K562 (cell line): ENCODE data around the gene UQCC2. TPM values are rescaled to one million over a fixed set of nuclear protein-coding genes. Genes with fewer than 3 reads are reported as not detected.
A peak's percentile ranks its signal among the peaks of the same experiment; 100 is the strongest.

ENCODE experiments used
- ATAC-seq: fragments of 200-7000 bp; cut with Tn5 transposase; 3 replicates; pipeline ENCODE4 v1.9.1; 2020; ENCODE audit warnings: moderate library complexity
- BruUV-seq: library from RNA; stranded (reverse); fragments of 400-500 nt; replicated peaks from 2 replicates; lab custom pipeline; 2021; lab: Mats Ljungman, UMichigan
- CTCF ChIA-PET: fragments of 300-600 bp; formaldehyde crosslinking; extraction: SDS; loops from one replicate; lab custom pipeline; 2021; ENCODE audit warnings: low intra/inter-chr PET ratio; lab: Yijun Ruan, JAX
- POLR2A ChIA-PET: fragments of 300-600, 350-650 bp; sonication (Branson Sonifier 250); formaldehyde crosslinking; extraction: SDS; loops from one replicate; lab custom pipeline; 2021; ENCODE audit warnings: antibody characterized with exemption, inconsistent platforms; lab: Yijun Ruan, JAX
- DNase-seq, 4 experiments: peaks; one replicate each; pipeline versions ENCODE4 v3.0.0 to v3.0.0-alpha.2; 2011 to 2018; ENCODE audit warnings: low spot score in 3 of 4, mixed read lengths in 3 of 4; ENCODE audit errors: extremely low read depth in 1 of 4
- FAIRE-seq: peaks from 2 replicates; lab custom pipeline; 2011; peaks lifted over from hg19 to GRCh38; lab: Jason Lieb, UNC
- H2AFZ ChIP-seq: 2 replicates; pipeline ENCODE4 v1.6.0; 2011; ENCODE audit warnings: low read depth, low read length, control low read depth, inconsistent platforms
- H3K27ac ChIP-seq: fragments of 200-600 bp; 3 replicates; pipeline ENCODE4 v1.8.0; 2011; ENCODE audit warnings: low read depth, mild to moderate bottlenecking, control low read depth, inconsistent platforms, low read length, moderate library complexity, mixed read lengths; ENCODE audit errors: extremely low read depth
- H3K27me3 ChIP-seq, 2 experiments: fragments of 300-600 bp in 1 of 2; 2 replicates in 1 of 2; 3 replicates in 1 of 2; pipeline versions ENCODE4 v1.6.0 to v1.8.0; 2011; ENCODE audit warnings: inconsistent platforms in 2 of 2, low read length in 2 of 2, mild to moderate bottlenecking in 1 of 2, mixed read lengths in 1 of 2, moderate library complexity in 1 of 2; ENCODE audit not compliant: control insufficient read depth in 2 of 2, insufficient read depth in 2 of 2
- H3K36me3 ChIP-seq: fragments of 300-600 bp; 3 replicates; pipeline ENCODE4 v1.8.0; 2011; ENCODE audit warnings: mild to moderate bottlenecking, low read length, inconsistent platforms; ENCODE audit not compliant: control insufficient read depth, insufficient read depth
- H3K4me1 ChIP-seq, 2 experiments: fragments of 200-600 bp in 1 of 2; replicated peaks in 1 of 2; 2 replicates in 1 of 2; 3 replicates in 1 of 2; pipeline versions ENCODE4 v1.5.1 to v1.8.0; 2011; ENCODE audit warnings: inconsistent platforms in 2 of 2, low read length in 2 of 2, mild to moderate bottlenecking in 1 of 2, mixed read lengths in 1 of 2, moderate library complexity in 1 of 2; ENCODE audit not compliant: control insufficient read depth in 2 of 2, insufficient read depth in 2 of 2
- H3K4me2 ChIP-seq: 2 replicates; pipeline ENCODE4 v1.6.1; 2011; ENCODE audit warnings: low read length, control low read depth, inconsistent platforms, mixed read lengths; ENCODE audit not compliant: insufficient read depth
- H3K4me3 ChIP-seq: fragments of 200-600 bp; sonication (generic), shearing (Covaris generic); 2 replicates; pipeline ENCODE4 v1.5.1; 2016; ENCODE audit warnings: control low read depth, inconsistent platforms
- H3K79me2 ChIP-seq: fragments of 200-600 bp; 3 replicates; pipeline ENCODE4 v1.8.0; 2011; ENCODE audit warnings: low read length, inconsistent platforms; ENCODE audit not compliant: control insufficient read depth, insufficient read depth
- H3K9ac ChIP-seq, 2 experiments: 2 replicates each; pipeline versions ENCODE4 v1.6.0 to v1.6.1; 2011; ENCODE audit warnings: low read depth in 2 of 2, low read length in 2 of 2, control low read depth in 1 of 2, inconsistent platforms in 1 of 2, mild to moderate bottlenecking in 1 of 2, mixed read lengths in 1 of 2; ENCODE audit not compliant: insufficient read depth in 1 of 2
- H3K9me1 ChIP-seq: one replicate; pipeline ENCODE4 v1.6.0; 2011; ENCODE audit warnings: inconsistent platforms, mild to moderate bottlenecking, low read length, moderate library complexity; ENCODE audit not compliant: control insufficient read depth, insufficient read depth
- H3K9me3 ChIP-seq: replicated peaks from 2 replicates; pipeline ENCODE4 v1.5.1; 2011; ENCODE audit warnings: low read depth, low read length, inconsistent platforms; ENCODE audit not compliant: control insufficient read depth, insufficient read depth
- H4K20me1 ChIP-seq: replicated peaks from 2 replicates; pipeline ENCODE4 v1.6.1; 2011; ENCODE audit warnings: low read length, inconsistent platforms, mixed read lengths; ENCODE audit not compliant: control insufficient read depth, insufficient read depth
- CHCHD3 ChIP-seq: fragments of 250-450 bp; sonication (Bioruptor Pico); IDR thresholded peaks from 2 replicates; pipeline ENCODE4 v2.1.2; 2022; ENCODE audit warnings: mild to moderate bottlenecking
- CLOCK ChIP-seq: fragments of 250-450 bp; sonication (Bioruptor Pico); IDR thresholded peaks from 2 replicates; pipeline ENCODE4 v1.4.0; 2020; ENCODE audit warnings: mild to moderate bottlenecking, moderate library complexity, borderline replicate concordance
- HNRNPK ChIP-seq: fragments of 200-400 bp; formaldehyde crosslinking; IDR thresholded peaks from one replicate; pipeline ENCODE4 v1.6.1; 2018; ENCODE audit warnings: mild to moderate bottlenecking, low read depth, low read length; ENCODE audit not compliant: poor library complexity, severe bottlenecking
- NR2C1 ChIP-seq, 2 experiments: fragments of 450-650 bp; IDR thresholded peaks; 2 replicates each; pipeline ENCODE4 v1.6.1; 2017; ENCODE audit warnings: mild to moderate bottlenecking in 2 of 2, antibody characterized with exemption in 1 of 2, inconsistent platforms in 1 of 2, missing compliant biosample characterization in 1 of 2, missing genetic modification characterization in 1 of 2
- NR3C1 ChIP-seq: sonication (generic); formaldehyde crosslinking; IDR thresholded peaks from 2 replicates; pipeline ENCODE4 v1.8.1; 2022; ENCODE audit warnings: missing genetic modification reagents
- PPARD ChIP-seq: fragments of 250-450 bp; sonication (Bioruptor Pico); IDR thresholded peaks from 2 replicates; pipeline ENCODE4 v1.8.0; 2022; ENCODE audit warnings: inconsistent platforms, mild to moderate bottlenecking, moderate library complexity
- RAD21 ChIP-seq, 2 experiments: fragments of 250-450 bp in 1 of 2; fragments of 450-650 bp in 1 of 2; sonication (Bioruptor Pico) in 1 of 2; formaldehyde crosslinking in 1 of 2; IDR thresholded peaks in 1 of 2; conservative IDR thresholded peaks in 1 of 2; 2 replicates each; pipeline versions ENCODE4 v1.4.0 to v1.8.0; 2020 to 2022; ENCODE audit warnings: mild to moderate bottlenecking in 2 of 2, moderate library complexity in 1 of 2
- RBM39 ChIP-seq: fragments of 200-400 bp; formaldehyde crosslinking; optimal IDR thresholded peaks from 2 replicates; pipeline ENCODE3; 2018; ENCODE audit warnings: low read depth, low read length
- SNIP1 ChIP-seq: fragments of 450-650 bp; IDR thresholded peaks from 2 replicates; pipeline ENCODE4 v1.7.1; 2017; ENCODE audit warnings: low read depth, mild to moderate bottlenecking
- SREBF2 ChIP-seq: sonication (generic); formaldehyde crosslinking; IDR thresholded peaks from 2 replicates; pipeline ENCODE4 v1.4.0; 2020; ENCODE audit warnings: mild to moderate bottlenecking, missing genetic modification reagents
- TAF9B ChIP-seq: fragments of 450-650 bp; IDR thresholded peaks from 2 replicates; pipeline ENCODE4 v1.6.1; 2018; ENCODE audit warnings: mild to moderate bottlenecking; ENCODE audit not compliant: partially characterized antibody
- TBP ChIP-seq: optimal IDR thresholded peaks from 2 replicates; pipeline ENCODE3; 2011; ENCODE audit warnings: low read depth, low read length, improper control_type of control experiment
- TCF3 ChIP-seq: sonication (generic); formaldehyde crosslinking; IDR thresholded peaks from 2 replicates; pipeline ENCODE4 v1.4.0; 2020; ENCODE audit warnings: mild to moderate bottlenecking, missing genetic modification reagents
- ZBTB7A ChIP-seq: IDR thresholded peaks from 2 replicates; pipeline ENCODE4 v1.6.1; 2011; ENCODE audit warnings: low read depth, mild to moderate bottlenecking, low read length, moderate library complexity, borderline replicate concordance; ENCODE audit not compliant: control insufficient read depth
- ZBTB8A ChIP-seq: fragments of 450-650 bp; IDR thresholded peaks from 2 replicates; pipeline ENCODE4 v1.6.1; 2018; ENCODE audit warnings: mild to moderate bottlenecking, moderate library complexity; ENCODE audit not compliant: partially characterized antibody
- ZNF121 ChIP-seq: sonication (generic); formaldehyde crosslinking; conservative IDR thresholded peaks from 2 replicates; pipeline ENCODE4 v1.8.0; 2022; ENCODE audit warnings: missing genetic modification reagents
- ZNF212 ChIP-seq: fragments of 450-650 bp; formaldehyde crosslinking; IDR thresholded peaks from 2 replicates; pipeline ENCODE4 v1.4.0; 2020; ENCODE audit warnings: mild to moderate bottlenecking
- ZNF217 ChIP-seq: sonication (generic); formaldehyde crosslinking; IDR thresholded peaks from 2 replicates; pipeline ENCODE4 v1.8.0; 2022; ENCODE audit warnings: mild to moderate bottlenecking, missing genetic modification reagents
- ZNF263 ChIP-seq: sonication (generic); formaldehyde crosslinking; IDR thresholded peaks from 2 replicates; pipeline ENCODE4 v1.8.0; 2022; ENCODE audit warnings: mild to moderate bottlenecking, missing genetic modification reagents, borderline replicate concordance
- ZNF589 ChIP-seq: fragments of 200-800 bp; sonication (Bioruptor generic); IDR thresholded peaks from 2 replicates; pipeline ENCODE4 v1.6.1; 2016; ENCODE audit warnings: low read depth, missing genetic modification characterization, missing compliant biosample characterization
- WGBS: fragments of 100-300 bp; shearing (Covaris generic); methylation state at CpG from one replicate; pipeline ENCODE4 v1.1.6; 2016; ENCODE audit warnings: low coverage, mixed read lengths; ENCODE audit not compliant: insufficient coverage; ENCODE audit errors: missing lambda C conversion rate; 5-methylcytosine and 5-hydroxymethylcytosine counted together
- in situ Hi-C: fragments of 300-500 bp; cut with MboI; formaldehyde crosslinking; loops from 4 replicates; pipeline ENCODE4 v1.15.0; 2018; ENCODE audit warnings: inconsistent platforms, mixed read lengths
- intact Hi-C: fragments of 100-400 bp; cut with micrococcal nuclease; formaldehyde crosslinking; loops from 2 replicates; pipeline ENCODE4 v1.14.2; 2022
- polyA plus RNA-seq, 8 experiments: library from polyadenylated mRNA; depleted of rRNA in 4 of 8; stranded (reverse) in 5 of 8; unstranded in 3 of 8; fragments of >200 nt; fragmentation: Nextera tagmentation in 2 of 8; fragmentation: Illumina TruSeq in 1 of 8; extraction: Ambion mirVana in 2 of 8; extraction: Trizol in 1 of 8; gene quantifications; 2 replicates each; pipeline versions ENCODE4 v1.2.1 to v1.2.3, GENCODE V29; 2011 to 2014; ENCODE audit warnings: inconsistent platforms in 1 of 8, missing spikeins in 1 of 8
- total RNA-seq, 7 experiments: library from RNA; depleted of rRNA in 6 of 7; stranded (reverse); fragments of >200 nt in 6 of 7; fragmentation: Illumina TruSeq in 2 of 7; extraction: Trizol in 2 of 7; gene quantifications; 2 replicates each; pipeline versions ENCODE4 v1.2.1 to v1.2.3, GENCODE V29; 2011 to 2021; ENCODE audit warnings: low replicate concordance in 1 of 7

The UQCC2 gene
- total and polyA plus RNA-seq, 9 of the 15 experiments (the other 6 are each of a cell fraction or from before 2014, with no cell fraction given) = 58.5 to 927 (median 158) TPM

GRCh38 chr6:33668328-33668727 is 43.2 kb downstream of the UQCC2 start:
- Histone ChIP-seq H3K9me1 (no peaks in the 10 kb centered on the region), H3K79me2 (no peaks in the 10 kb centered on the region), H3K9ac (peak overlapping the region in 1 of 2 experiments; percentile 85; a peak in 2 of 4 replicates), H3K36me3 (peaks cover 93% of the 10 kb centered on the region), H3K9me3 (no peaks in the 10 kb centered on the region), H3K27me3 (no peaks in the 10 kb centered on the region), H3K4me3 (no peak overlapping the region), H4K20me1 (0 out of 2 replicates have a peak, but pooled peaks cover 3% of the 10 kb centered on the region), H3K4me2 (no peak overlapping the region), H3K4me1 (peaks cover 0 to 31% of the 10 kb centered on the region in 2 experiments; a peak in 3 of 5 replicates), H3K27ac (no peak overlapping the region)
- no peak for ATAC-seq
- DNase-seq = no peak
- no TSS peak for BruUV-seq
- CTCF ChIA-PET = no interaction called here
- POLR2A ChIA-PET = no interaction called here
- FAIRE-seq = no peak
- TF ChIP-seq NR2C1 (IDR thresholded peaks at IDR 0.05) (no peak), NR2C1 (tag; IDR thresholded peaks at IDR 0.05) (no peak), CLOCK (no peak), ZBTB8A (no peak), TAF9B (no peak), ZNF589 (CRISPR knock-in tag) (no peak), ZNF121 (CRISPR knock-in tag) (no peak), ZBTB7A (no peak), SNIP1 (no peak), HNRNPK (no peak), ZNF217 (CRISPR knock-in tag) (no peak), RAD21 (CRISPR knock-in tag; conservative IDR thresholded peaks at IDR 0.05 in 1 of 2, IDR thresholded peaks at IDR 0.05 in 1 of 2) (no peak), ZNF263 (CRISPR knock-in tag) (no peak), TBP (no peak), SREBF2 (CRISPR knock-in tag) (no peak), RBM39 (no peak), TCF3 (CRISPR knock-in tag) (no peak), CHCHD3 (CRISPR knock-in tag) (no peak), PPARD (no peak), NR3C1 (CRISPR knock-in tag) (no peak), ZNF212 (CRISPR knock-in tag) (no peak)
- TF ChIP-seq, all 486 proteins: peak for 0
- WGBS = 96% methylated on average over 8 of the region's 8 CpGs
- in situ Hi-C loops = no loop called here
- intact Hi-C loops = no loop called here
- H2AFZ ChIP-seq = no peak overlapping the region
